Osteocyte (in vitro differentiated cells): Measurements from ENCODE around the gene HNRNPR. TPM values are rescaled to one million over a fixed set of nuclear protein-coding genes. Genes with fewer than 3 reads are reported as not detected.

ENCODE experiments used
- DNase-seq: peaks from one replicate; pipeline ENCODE4 v3.0.0; 2021; ENCODE audit warnings: mixed read lengths; ENCODE audit not compliant: unreplicated experiment; ENCODE audit errors: extremely low spot score
- H3K27ac Mint-ChIP-seq: one replicate; pipeline ENCODE4 v1.8.0; 2021; ENCODE audit warnings: mild to moderate bottlenecking, mixed read lengths; ENCODE audit not compliant: unreplicated experiment
- H3K27me3 Mint-ChIP-seq: one replicate; pipeline ENCODE4 v1.8.0; 2021; ENCODE audit warnings: mixed read lengths; ENCODE audit not compliant: unreplicated experiment
- H3K36me3 Mint-ChIP-seq: one replicate; pipeline ENCODE4 v1.8.0; 2021; ENCODE audit warnings: mixed read lengths; ENCODE audit not compliant: unreplicated experiment
- H3K4me1 Mint-ChIP-seq: one replicate; pipeline ENCODE4 v1.8.0; 2021; ENCODE audit warnings: mixed read lengths; ENCODE audit not compliant: unreplicated experiment
- H3K4me3 Mint-ChIP-seq: one replicate; pipeline ENCODE4 v1.8.0; 2021; ENCODE audit warnings: mild to moderate bottlenecking, moderate library complexity, mixed read lengths; ENCODE audit not compliant: unreplicated experiment
- H3K9me3 Mint-ChIP-seq: one replicate; pipeline ENCODE4 v1.8.0; 2021; ENCODE audit warnings: mixed read lengths; ENCODE audit not compliant: unreplicated experiment
- CTCF ChIP-seq: fragments of 200-600 bp; sonication (generic); IDR thresholded peaks from 2 replicates; pipeline ENCODE4 v1.5.0; 2021; ENCODE audit warnings: antibody characterized with exemption, mild to moderate bottlenecking, moderate library complexity
- total RNA-seq: library from RNA; stranded (reverse); gene quantifications from 2 replicates; pipeline ENCODE4 v1.2.1, GENCODE V29; 2021

HNRNPR gene
- total RNA-seq, 1 donor from 2014 or later: 140 TPM

GRCh38 chr1:23343221-23344110, 618 bp downstream of the HNRNPR start:
- no peak for TF ChIP-seq CTCF
- Mint-ChIP-seq H3K4me3 (peak overlapping the region; percentile 88), H3K36me3 (peaks cover 2% of the 10 kb centered on the region), H3K27ac (peak overlapping the region; percentile 85), H3K4me1 (peaks cover 50% of the 10 kb centered on the region), H3K27me3 (no peaks in the 10 kb centered on the region), H3K9me3 (no peaks in the 10 kb centered on the region)
- DNase-seq: peak; percentile 85

GRCh38 chr1:23341931-23342692, 2.0 kb downstream of the HNRNPR start:
- Mint-ChIP-seq H3K9me3 (no peaks in the 10 kb centered on the region), H3K4me3 (peak overlapping the region; percentile 88), H3K27ac (peak overlapping the region; percentile 85), H3K27me3 (no peaks in the 10 kb centered on the region), H3K36me3 (peaks cover 11% of the 10 kb centered on the region), H3K4me1 (peaks cover 62% of the 10 kb centered on the region)
- no peak for TF ChIP-seq CTCF
- DNase-seq: no peak

- H3K4me3 Mint-ChIP-seq: no peak overlapping the region
- no peak overlapping the region for H3K27ac Mint-ChIP-seq
- no peaks in the 10 kb centered on the region for H3K9me3 Mint-ChIP-seq
- no peaks in the 10 kb centered on the region for H3K27me3 Mint-ChIP-seq
- peaks cover 59% of the 10 kb centered on the region for H3K4me1 Mint-ChIP-seq
- peaks cover 23% of the 10 kb centered on the region for H3K36me3 Mint-ChIP-seq
- no peak for DNase-seq
- no peak for TF ChIP-seq CTCF
These were observed 4.5 kb downstream of the HNRNPR start for GRCh38 chr1:23339632-23340031.

GRCh38 chr1:23337869-23338268, 6.2 kb downstream of the HNRNPR start:
- peak overlapping the region; percentile 19 for H3K27ac Mint-ChIP-seq
- H3K4me1 Mint-ChIP-seq: peaks cover 58% of the 10 kb centered on the region
- H3K9me3 Mint-ChIP-seq: no peaks in the 10 kb centered on the region
- DNase-seq: no peak
- H3K36me3 Mint-ChIP-seq: peaks cover 36% of the 10 kb centered on the region
- no peaks in the 10 kb centered on the region for H3K27me3 Mint-ChIP-seq
- no peak overlapping the region for H3K4me3 Mint-ChIP-seq
- TF ChIP-seq CTCF: no peak

- Mint-ChIP-seq H3K9me3 (no peaks in the 10 kb centered on the region), H3K4me3 (no peak overlapping the region), H3K36me3 (peaks cover 53% of the 10 kb centered on the region), H3K27ac (no peak overlapping the region), H3K4me1 (peaks cover 7% of the 10 kb centered on the region), H3K27me3 (no peaks in the 10 kb centered on the region)
- TF ChIP-seq CTCF: no peak
- no peak for DNase-seq
These were observed 12.4 kb downstream of the HNRNPR start for GRCh38 chr1:23331713-23332112.
